Measurements from ENCODE around the gene ABLIM2.

GRCh38 chr4:7976025-7976424 lies 182.6 kb downstream of the ABLIM2 start:
- TF ChIP-seq RAD21 (IDR thresholded peaks at IDR 0.05; ENCODE audit: low read length) (no peak), CTCF (conservative IDR thresholded peaks at IDR 0.05; ENCODE audit: low read depth, low read length) (no peak), RFX5 (IDR thresholded peaks at IDR 0.05; ENCODE audit: low read depth, low read length) (no peak), POLR2A (IDR thresholded peaks at IDR 0.05; ENCODE audit: low read depth, low read length) (no peak), USF2 (IDR thresholded peaks at IDR 0.05; ENCODE audit: low read depth, low read length) (no peak), SMC3 (IDR thresholded peaks at IDR 0.05; ENCODE audit: low read depth, low read length) (no peak)
